Fibroblast of peridontal ligament (primary cell): ENCODE measurements around the gene TLR6.

ENCODE experiments used
- DNase-seq: peaks from one replicate; pipeline ENCODE4 v3.0.0-alpha.2; 2010; ENCODE audit errors: extremely low read depth

TLR6 gene

GRCh38 chr4:38867478-38868058, 11.0 kb upstream of the TLR6 start, which contains the start of gene FAM114A1:
TSS of gene FAM114A1 (plus strand) at chr4:38867806. CDS start at chr4:38878079, 10,273 bp downstream.
- DNase-seq = peak; percentile 81

GRCh38 chr4:38866973-38867477, 10.4 kb upstream of the TLR6 start:
- no peak for DNase-seq

DNA sequence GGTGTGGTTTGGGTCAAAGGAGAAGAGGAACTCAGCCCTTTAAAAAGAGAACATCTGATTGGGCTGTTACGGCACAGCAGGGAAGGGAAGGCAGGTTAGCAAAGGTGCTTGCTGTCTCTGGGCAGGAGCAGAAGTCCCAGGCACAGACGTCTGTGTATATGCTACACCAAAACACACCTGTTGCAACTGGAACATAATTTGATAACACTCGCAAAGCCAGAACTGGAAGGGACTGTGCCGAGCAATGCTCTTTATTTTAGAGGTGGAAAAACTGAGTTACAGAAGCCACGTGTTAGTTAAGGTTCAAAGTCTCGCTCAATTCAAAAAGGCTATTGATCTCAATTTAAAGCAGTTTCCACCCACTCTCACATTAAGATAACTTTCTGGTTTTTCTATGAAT, 8.8 kb upstream of the TLR6 start:
- DNase-seq = no peak

GRCh38 chr4:38861791-38862190, 5.2 kb upstream of the TLR6 start:
- no peak for DNase-seq

DNA sequence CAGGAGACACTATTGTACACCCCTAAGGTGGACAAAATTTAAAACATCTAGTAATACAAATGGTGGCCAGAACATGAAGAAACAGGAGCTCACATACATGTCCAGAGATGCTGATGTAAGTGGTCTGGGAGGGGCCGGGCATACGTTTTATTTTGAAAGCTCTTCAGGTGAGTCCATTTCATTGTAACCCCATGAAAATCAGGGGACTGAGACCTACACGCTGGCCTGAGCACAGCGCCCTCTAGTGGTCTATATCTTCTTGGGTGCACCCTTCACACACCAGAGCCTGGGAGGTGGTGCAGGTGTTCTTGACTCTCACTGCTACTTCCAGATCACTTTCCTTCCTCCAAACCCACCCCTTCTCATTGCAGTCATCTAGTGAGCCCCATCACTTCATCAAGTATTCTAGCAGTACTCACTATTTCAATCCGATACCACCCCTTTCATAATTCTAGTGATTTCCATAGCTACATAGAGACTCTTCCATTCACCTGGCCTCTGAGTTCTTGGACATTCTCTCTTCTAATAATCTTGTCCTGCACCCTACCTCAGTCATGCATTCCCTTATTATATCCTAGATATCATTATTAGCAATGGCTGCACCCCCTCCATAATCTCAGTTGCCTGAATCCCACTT, 4.3 kb upstream of the TLR6 start:
- no peak for DNase-seq

DNA sequence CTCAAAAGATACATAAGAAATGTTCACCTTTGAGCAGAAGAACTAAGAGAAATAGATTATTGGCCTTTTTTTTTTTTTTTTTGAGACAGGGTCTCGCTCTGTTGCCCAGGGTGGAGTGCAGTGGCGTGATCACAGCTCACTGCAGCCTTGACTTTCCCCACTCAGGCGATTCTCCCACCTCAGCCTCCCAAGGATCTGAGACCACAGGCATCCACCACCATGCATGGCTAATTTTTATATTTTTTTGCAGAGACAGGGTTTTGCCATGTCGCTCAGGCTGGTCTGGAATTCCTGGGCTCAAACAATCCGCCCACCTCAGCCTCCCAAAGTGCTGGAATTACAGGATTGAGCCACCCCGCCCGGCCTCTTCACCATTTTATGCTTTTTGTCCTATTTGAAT, 2.9 kb upstream of the TLR6 start:
- no peak for DNase-seq

DNA sequence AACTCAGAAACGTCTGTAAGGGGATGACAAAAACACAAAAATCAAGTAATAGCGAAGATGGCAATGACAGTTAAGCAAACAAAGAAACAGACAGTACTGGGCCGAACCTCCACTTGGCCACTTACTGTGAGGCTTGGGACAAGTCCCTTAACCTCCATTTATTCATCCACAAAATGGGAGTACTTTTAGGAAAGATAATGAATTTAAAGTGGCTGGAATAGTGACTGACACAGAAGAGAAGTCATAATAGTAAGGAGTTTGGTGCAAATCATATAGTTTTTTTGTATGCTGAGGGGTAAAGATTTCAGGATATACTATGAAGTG, 1.4 kb upstream of the TLR6 start:
- no peak for DNase-seq

- DNase-seq = peak; percentile 84
These were observed 908 bp upstream of the TLR6 start for GRCh38 chr4:38857354-38858096.

DNA sequence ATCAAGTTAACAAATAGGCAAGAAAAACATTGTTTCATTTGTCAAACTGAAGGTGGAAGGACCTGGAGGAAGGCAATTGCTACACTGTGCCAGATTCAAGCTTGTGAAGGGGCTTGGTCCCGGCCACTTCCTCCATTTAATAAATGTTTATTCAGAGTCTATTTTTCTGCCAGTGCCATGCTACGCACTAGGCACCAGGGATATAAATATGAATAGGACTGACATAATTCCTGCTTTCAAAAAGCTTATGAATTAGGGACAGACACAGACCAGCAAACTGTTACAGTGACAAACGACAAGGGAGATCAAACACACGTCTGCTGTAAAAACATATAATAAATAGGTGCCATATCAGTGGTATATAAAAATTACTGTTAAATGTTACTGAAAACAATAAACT, 571 bp downstream of the TLR6 start:
- DNase-seq = no peak

DNA sequence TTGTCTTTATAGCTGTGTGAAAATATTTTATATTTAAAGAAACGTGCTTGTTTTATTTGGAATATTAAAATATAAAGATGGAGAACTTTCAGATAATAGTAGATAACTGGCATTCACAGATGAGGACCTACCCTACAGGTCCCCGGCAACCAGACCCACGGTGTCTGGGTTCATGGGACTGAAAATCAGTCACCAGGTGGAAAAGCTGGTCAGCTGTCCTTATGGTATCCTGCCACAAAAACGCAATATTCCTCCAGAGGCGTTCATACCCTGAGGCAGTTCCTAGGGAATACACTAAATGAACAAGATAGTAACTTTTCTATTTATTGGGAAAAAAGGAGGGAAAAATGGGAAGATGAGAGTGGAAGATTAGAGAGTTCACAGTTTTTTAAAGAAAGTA, 1.2 kb downstream of the TLR6 start:
- DNase-seq = no peak

DNA sequence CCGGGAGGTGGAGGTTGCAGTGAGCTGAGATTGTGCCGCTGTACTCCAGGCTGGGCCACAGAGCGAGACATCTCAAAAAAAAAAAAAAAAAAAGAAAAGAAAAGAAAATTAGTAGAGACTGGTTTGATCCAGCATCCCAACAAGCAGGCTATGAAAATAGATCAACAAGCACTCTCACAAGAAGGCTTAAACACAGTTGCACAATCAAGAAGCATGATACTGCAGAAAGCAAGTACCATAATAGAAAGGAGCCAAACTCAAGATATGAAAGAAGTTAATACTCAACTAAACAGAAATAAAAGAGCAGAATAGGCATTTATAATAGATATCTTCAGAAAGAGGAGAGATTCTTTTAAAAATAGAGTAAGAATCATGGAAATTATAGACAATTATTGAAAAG, 10.6 kb downstream of the TLR6 start:
- no peak for DNase-seq

DNA sequence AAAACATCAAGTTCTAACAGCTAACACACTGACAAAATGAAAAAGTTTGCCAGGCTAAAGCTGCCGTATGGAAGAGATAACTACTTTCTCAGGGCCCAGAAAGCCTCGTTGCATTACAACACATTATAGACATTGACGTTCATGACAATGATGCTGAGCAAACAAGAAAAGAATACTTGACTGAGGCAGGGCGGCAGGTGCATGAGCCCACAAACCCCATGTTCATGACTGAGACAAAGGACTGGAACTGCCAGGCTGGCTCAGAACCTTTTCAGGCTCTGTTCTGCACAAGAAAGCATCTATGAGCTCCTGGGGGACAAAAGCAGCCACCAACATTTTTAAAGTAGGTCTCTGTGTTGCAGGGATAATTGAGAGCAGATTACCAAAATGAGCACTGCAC, 13.6 kb downstream of the TLR6 start:
- DNase-seq = no peak

- no peak for DNase-seq
These were observed 18.8 kb downstream of the TLR6 start for GRCh38 chr4:38837849-38838248.

GRCh38 chr4:38837334-38837733, 19.3 kb downstream of the TLR6 start:
- DNase-seq = no peak

- DNase-seq = no peak
These were observed 22.0 kb downstream of the TLR6 start for GRCh38 chr4:38834570-38834969.

DNA sequence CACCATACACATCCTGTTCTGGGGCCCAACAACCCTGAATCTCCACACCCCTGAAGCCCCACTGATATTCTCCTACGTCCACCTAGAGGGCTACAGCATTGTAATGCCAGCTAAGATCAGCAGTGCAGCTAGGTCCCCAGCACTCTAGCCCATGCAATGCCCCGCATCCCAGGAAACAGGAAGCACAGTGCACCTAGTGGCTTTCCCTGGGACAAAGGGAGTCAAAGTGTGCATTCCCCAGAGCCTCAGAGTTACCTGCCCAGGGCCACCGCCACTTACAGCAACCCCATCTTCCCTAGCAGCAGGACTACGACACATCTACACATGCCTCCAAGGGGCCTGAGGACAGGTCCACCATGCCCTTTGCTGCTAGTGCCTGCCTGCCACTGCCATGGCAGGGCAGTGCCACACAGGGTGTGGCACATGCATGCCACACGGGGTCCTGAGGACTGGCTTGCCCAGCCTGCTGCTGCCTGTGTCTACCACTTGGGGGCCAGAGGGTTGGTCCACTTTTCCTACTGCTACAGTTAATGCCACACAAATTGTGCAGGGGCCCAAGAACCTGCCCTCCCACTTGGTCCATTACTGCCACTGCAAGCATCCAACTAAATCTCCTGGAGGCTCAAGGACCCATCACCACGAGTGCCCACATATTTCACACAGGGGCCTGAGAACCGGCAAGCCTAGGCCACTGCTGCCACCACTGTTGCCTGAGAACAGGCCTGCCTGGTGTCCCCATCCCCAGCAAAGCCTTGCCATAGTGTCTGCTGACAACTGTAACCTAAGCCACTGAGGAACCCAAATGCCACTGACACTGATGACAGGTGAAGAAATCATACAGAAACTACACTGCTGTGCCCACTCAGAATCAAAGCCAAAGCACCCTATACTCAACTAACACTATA, 23.7 kb downstream of the TLR6 start:
- no peak for DNase-seq

- DNase-seq = no peak
These were observed 24.4 kb downstream of the TLR6 start for GRCh38 chr4:38832206-38832605.

DNA sequence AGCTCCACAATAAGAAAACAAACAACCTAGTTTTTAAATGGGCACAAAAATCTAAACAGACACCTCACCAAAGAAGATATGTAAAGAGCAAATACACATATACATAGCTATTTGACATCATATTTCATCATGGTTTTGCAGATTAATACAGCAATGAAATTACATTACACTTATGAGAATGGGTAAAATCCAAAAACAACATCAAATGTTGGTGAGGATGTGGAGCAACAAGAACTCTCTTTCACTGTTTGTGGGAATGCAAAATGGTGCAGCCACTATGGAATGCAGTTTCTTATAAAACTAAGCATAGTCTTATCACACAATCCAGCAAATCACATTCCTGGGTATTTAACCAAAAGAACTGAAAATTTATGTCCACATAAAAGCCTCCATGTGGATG, 25.0 kb downstream of the TLR6 start:
- DNase-seq = peak; percentile 11

DNA sequence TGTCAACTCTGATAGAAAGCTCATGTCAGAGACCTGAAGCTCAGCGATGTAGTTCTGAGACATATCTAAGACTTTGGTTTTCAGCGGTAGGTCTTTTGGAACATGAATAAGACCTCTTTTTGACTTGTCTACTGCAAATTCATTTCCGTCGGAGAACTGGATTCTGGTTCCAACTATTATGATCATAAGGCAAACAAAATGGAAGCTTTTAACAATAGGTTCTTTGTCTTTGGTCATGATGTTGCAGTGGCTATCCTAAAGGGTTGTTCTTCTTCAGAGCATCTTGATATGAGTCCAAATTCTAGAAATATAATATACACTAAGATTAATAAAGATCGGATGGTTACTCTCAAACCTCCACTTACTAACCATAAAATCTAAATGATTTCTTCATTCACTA, 27.4 kb downstream of the TLR6 start:
- DNase-seq = no peak

DNA sequence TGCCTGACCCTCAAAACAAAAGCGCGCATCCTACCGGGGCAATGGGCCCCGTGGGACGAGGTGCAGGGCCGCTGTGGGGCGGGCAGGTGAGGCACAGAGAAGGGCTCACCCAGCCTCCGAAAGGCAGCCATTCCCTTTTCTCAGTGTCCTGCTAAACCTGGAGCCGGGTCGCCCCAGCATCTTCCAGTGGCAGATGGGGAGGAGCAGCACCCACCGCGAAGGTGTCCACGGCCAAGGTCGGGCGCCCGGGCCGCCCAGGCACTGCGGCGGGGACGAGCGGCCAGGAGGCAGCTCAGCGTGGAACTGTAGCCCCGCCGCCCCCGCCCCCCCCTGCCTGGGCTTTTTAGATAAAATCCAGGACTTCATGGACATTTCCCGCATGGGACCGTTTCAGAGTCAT, 32.9 kb downstream of the TLR6 start:
- no peak for DNase-seq

- DNase-seq = no peak
These were observed 33.8 kb downstream of the TLR6 start for GRCh38 chr4:38822748-38823303.

DNA sequence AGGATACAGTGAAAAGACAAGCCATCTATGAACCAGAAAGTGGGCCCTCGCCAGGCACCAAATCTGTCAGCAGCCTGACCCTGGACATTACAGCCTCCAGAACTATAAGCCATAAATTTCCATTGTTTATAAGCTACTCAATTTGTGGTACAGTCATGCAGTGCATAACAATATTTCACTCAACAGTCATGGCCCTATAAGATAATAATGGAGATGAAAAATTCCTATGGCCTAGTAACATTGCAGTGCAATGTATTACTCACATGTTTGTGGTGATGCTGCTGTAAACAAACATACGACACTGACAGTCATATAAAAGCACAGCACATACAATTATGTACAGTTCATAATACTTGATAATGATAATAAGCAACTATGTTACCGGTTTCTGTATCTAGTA, 34.9 kb downstream of the TLR6 start:
- DNase-seq = peak; percentile 11
